ENCODE results near the gene GPR35.

The GPR35 gene

DNA sequence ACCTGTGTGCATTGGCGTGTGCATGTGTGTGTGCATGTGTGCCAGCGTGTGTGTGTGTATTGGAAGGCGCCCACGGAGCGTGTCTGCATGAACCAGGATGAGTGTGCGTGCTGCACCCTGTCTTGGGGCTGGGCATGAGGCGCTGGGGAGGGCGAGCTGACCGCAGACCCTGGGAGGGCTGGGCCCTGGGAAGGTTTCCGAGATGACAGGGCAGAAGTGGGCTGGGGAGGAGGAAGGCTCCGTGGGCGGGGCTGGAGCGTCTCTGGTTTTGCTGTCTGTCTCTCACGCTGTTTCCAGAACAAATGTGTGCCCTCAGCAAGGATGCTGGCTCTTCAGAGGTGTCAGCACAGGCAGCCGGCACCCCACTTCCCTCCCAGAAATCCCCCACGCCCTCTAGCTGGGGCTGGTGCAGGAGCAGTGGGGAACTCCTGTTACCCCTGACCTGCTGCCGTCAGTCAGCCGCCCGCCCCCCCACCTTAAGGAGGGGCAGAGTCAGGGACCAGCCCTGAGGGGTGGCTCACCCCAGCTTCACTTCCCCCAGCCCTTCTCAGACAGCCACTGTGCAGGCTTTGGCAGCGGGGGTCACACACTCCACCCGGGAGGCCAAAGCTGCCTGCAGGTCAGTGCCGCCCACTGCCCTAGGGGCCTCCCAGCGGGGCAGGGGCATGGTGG lies at the start of gene GPR35:
Gene GPR35 (plus strand): TSS at position 531 of the 672 bp plus-strand sequence. CDS start 4,473 bp downstream, outside the sequence.
- H3K36me3 ChIP-seq (ENCODE audit: control insufficient read depth in 5 of 5, insufficient read depth in 5 of 5, low read length in 5 of 5) = no peaks in the 10 kb centered on the region
- no peak within 1 kb of the TSS for H3K9ac ChIP-seq (ENCODE audit: low read length in 5 of 5)
- H3K27me3 ChIP-seq (ENCODE audit: control insufficient read depth in 5 of 5, insufficient read depth in 4 of 5, low read length in 5 of 5) = peaks cover 3 to 23% (median 13%) of the 10 kb centered on the region in 5 donors
- no peaks in the 10 kb centered on the region for H3K9me3 ChIP-seq (ENCODE audit: control insufficient read depth in 5 of 5, low read length in 5 of 5)
- H3K27ac ChIP-seq (ENCODE audit: low read depth, low read length) = no peak within 1 kb of the TSS
- no peak within 1 kb of the TSS for H3K4me3 ChIP-seq (ENCODE audit: low read depth in 1 of 5, low read length in 5 of 5)
- H3K4me1 ChIP-seq (ENCODE audit: control insufficient read depth in 5 of 5, insufficient read depth in 5 of 5, low read length in 5 of 5) = peaks cover 0 to 24% (median 9%) of the 10 kb centered on the region in 5 donors

DNA sequence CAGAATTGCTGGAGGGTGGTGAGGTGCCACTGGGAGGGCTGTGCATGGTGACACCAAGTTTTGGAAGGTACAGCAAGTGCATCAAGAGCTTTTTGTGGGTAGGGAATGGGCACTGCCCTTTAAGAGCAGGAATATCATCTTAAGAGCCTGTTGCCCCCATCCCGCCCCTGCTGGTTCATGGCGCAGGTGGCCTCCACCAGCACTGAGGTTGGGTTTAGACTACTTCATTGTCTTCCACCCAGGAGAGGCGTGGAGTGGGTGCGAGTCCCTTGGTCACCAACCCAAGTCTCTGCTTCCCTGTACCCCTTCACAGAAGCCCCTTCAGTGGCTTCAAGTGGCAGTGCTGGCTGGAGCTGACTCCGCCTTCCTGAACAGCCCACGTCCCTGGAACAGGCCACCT lies 49.2 kb upstream of the GPR35 start:
- Histone ChIP-seq H3K4me3 (ENCODE audit: low read depth in 1 of 5, low read length in 5 of 5) (no peak overlapping the region), H3K36me3 (ENCODE audit: control insufficient read depth in 5 of 5, insufficient read depth in 5 of 5, low read length in 5 of 5) (peaks cover 0 to 72% (median 66%) of the 10 kb centered on the region in 5 donors), H3K9ac (ENCODE audit: low read length in 5 of 5) (no peak overlapping the region), H3K27ac (ENCODE audit: low read depth, low read length) (no peak overlapping the region), H3K9me3 (ENCODE audit: control insufficient read depth in 5 of 5, low read length in 5 of 5) (no peaks in the 10 kb centered on the region), H3K27me3 (ENCODE audit: control insufficient read depth in 5 of 5, insufficient read depth in 4 of 5, low read length in 5 of 5) (no peaks in the 10 kb centered on the region), H3K4me1 (ENCODE audit: control insufficient read depth in 5 of 5, insufficient read depth in 5 of 5, low read length in 5 of 5) (peaks cover 1 to 41% (median 27%) of the 10 kb centered on the region in 5 donors)

- H3K9me3 ChIP-seq (ENCODE audit: control insufficient read depth in 5 of 5, low read length in 5 of 5) = no peaks in the 10 kb centered on the region
- no peak overlapping the region for H3K9ac ChIP-seq (ENCODE audit: low read length in 5 of 5)
- no peak overlapping the region for H3K27ac ChIP-seq (ENCODE audit: low read depth, low read length)
- H3K27me3 ChIP-seq (ENCODE audit: control insufficient read depth in 5 of 5, insufficient read depth in 4 of 5, low read length in 5 of 5) = no peaks in the 10 kb centered on the region
- peaks cover 0 to 69% (median 63%) of the 10 kb centered on the region in 5 donors for H3K36me3 ChIP-seq (ENCODE audit: control insufficient read depth in 5 of 5, insufficient read depth in 5 of 5, low read length in 5 of 5)
- H3K4me3 ChIP-seq (ENCODE audit: low read depth in 1 of 5, low read length in 5 of 5) = no peak overlapping the region
- peaks cover 1 to 35% (median 23%) of the 10 kb centered on the region in 5 donors for H3K4me1 ChIP-seq (ENCODE audit: control insufficient read depth in 5 of 5, insufficient read depth in 5 of 5, low read length in 5 of 5)
Observed at GRCh38 chr2:240576436-240577205, 48.7 kb upstream of the GPR35 start.

DNA sequence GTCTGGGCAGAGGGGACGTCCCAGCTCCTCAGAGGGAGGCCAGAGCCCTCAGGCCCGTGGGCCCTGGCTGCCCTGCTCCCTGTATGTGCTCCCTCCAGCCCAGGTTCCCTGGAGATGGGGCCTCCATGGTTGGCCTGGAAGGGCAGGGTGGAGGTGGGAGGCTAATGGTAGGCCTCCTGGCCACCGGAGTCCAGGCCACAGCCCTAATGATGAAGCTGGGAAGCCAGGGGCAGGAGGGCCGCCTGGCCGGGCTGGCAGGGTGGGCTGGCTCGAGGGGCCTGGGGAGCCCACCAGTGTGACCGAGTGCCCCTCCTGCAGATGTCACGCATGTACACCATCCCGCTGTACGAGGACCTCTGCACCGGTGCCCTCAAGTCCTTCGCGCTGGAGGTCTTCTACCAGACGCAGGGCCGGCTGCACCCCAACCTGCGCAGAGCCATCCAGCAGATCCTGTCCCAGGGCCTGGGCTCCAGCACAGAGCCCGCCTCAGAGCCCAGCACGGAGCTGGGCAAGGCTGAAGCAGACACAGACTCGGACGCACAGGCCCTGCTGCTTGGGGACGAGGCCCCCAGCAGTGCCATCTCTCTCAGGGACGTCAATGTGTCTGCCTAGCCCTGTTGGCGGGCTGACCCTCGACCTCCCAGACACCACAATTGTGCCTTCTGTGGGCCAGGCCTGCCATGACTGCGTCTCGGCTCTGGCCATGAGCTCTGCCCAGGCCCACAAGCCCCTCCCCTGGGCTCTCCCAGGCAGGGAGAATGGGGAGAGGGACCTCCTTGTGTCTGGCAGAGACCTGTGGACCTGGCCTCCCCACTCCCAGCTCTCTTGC lies 47.8 kb upstream of the GPR35 start:
- H3K27ac ChIP-seq (ENCODE audit: low read depth, low read length) = no peak overlapping the region
- peaks cover 1 to 33% (median 21%) of the 10 kb centered on the region in 5 donors for H3K4me1 ChIP-seq (ENCODE audit: control insufficient read depth in 5 of 5, insufficient read depth in 5 of 5, low read length in 5 of 5)
- H3K27me3 ChIP-seq (ENCODE audit: control insufficient read depth in 5 of 5, insufficient read depth in 4 of 5, low read length in 5 of 5) = no peaks in the 10 kb centered on the region
- peaks cover 0 to 64% (median 56%) of the 10 kb centered on the region in 5 donors for H3K36me3 ChIP-seq (ENCODE audit: control insufficient read depth in 5 of 5, insufficient read depth in 5 of 5, low read length in 5 of 5)
- no peak overlapping the region for H3K9ac ChIP-seq (ENCODE audit: low read length in 5 of 5)
- H3K9me3 ChIP-seq (ENCODE audit: control insufficient read depth in 5 of 5, low read length in 5 of 5) = no peaks in the 10 kb centered on the region
- H3K4me3 ChIP-seq (ENCODE audit: low read depth in 1 of 5, low read length in 5 of 5) = no peak overlapping the region

GRCh38 chr2:240578110-240578450 lies 47.2 kb upstream of the GPR35 start:
- Histone ChIP-seq H3K4me1 (ENCODE audit: control insufficient read depth in 5 of 5, insufficient read depth in 5 of 5, low read length in 5 of 5) (peaks cover 1 to 33% (median 21%) of the 10 kb centered on the region in 5 donors), H3K4me3 (ENCODE audit: low read depth in 1 of 5, low read length in 5 of 5) (no peak overlapping the region), H3K9me3 (ENCODE audit: control insufficient read depth in 5 of 5, low read length in 5 of 5) (no peaks in the 10 kb centered on the region), H3K27ac (ENCODE audit: low read depth, low read length) (no peak overlapping the region), H3K27me3 (ENCODE audit: control insufficient read depth in 5 of 5, insufficient read depth in 4 of 5, low read length in 5 of 5) (no peaks in the 10 kb centered on the region), H3K36me3 (ENCODE audit: control insufficient read depth in 5 of 5, insufficient read depth in 5 of 5, low read length in 5 of 5) (peaks cover 0 to 60% (median 55%) of the 10 kb centered on the region in 5 donors), H3K9ac (ENCODE audit: low read length in 5 of 5) (peak overlapping the region in 1 of 5 donors; percentile 22)

DNA sequence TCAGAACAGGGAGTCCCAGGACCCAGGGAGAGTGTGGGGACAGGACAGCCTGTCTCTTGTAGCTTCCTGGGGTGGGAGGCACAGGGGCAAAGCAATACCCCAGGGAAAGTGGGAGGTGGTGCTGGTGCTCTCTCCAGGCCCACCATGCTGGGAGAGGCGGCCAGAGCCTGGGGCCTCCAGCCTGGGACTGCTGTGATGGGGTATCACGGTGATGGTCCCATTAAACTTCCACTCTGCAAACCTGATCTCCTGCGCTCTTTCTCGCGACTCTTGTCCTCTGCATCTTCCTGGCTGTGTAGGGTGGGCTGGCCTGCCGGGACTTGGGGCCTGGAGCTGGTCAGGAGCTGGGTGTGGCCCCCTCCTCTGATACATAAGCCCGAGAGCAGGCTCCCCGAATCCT lies 46.8 kb upstream of the GPR35 start:
- H3K4me1 ChIP-seq (ENCODE audit: control insufficient read depth in 5 of 5, insufficient read depth in 5 of 5, low read length in 5 of 5) = peaks cover 1 to 33% (median 21%) of the 10 kb centered on the region in 5 donors
- no peak overlapping the region for H3K27ac ChIP-seq (ENCODE audit: low read depth, low read length)
- H3K9ac ChIP-seq (ENCODE audit: low read length in 5 of 5) = peak overlapping the region in 1 of 5 donors; percentile 22
- peaks cover 0 to 56% (median 51%) of the 10 kb centered on the region in 5 donors for H3K36me3 ChIP-seq (ENCODE audit: control insufficient read depth in 5 of 5, insufficient read depth in 5 of 5, low read length in 5 of 5)
- H3K4me3 ChIP-seq (ENCODE audit: low read depth in 1 of 5, low read length in 5 of 5) = no peak overlapping the region
- H3K27me3 ChIP-seq (ENCODE audit: control insufficient read depth in 5 of 5, insufficient read depth in 4 of 5, low read length in 5 of 5) = no peaks in the 10 kb centered on the region
- H3K9me3 ChIP-seq (ENCODE audit: control insufficient read depth in 5 of 5, low read length in 5 of 5) = no peaks in the 10 kb centered on the region

DNA sequence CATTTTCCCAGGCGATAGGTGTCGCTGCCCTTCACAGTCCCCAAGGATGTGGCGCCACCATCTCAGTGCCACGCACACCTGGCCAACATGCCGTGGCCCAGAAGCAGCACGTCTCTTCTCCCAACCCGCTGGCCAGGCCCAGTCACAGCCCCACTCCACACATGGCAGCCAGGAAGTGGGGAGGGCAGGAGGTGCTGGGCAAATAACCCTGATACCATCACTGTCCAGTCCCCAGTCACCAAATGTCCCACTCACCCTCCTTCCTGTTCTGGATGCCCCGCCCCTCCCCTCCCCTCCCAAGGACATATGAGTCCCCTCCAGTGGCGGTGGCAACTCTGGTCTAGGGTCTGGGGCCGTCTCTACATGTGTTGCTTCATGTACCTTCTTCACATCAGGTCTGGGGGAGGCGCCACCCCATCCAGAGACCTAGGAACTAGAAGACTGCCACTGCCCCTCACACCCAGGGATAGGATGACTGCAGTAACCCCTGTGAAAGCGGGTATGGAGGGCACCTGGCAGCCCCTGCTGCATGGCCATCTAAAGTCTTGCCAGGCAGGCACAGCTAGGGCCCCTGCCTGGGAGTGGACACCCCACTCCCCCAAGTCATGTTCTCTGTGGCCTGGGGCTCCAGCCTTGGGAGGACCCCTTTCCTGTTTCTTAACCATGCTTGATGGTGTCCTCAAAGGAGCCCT lies 46.1 kb upstream of the GPR35 start:
- H3K9me3 ChIP-seq (ENCODE audit: control insufficient read depth in 5 of 5, low read length in 5 of 5) = no peaks in the 10 kb centered on the region
- peak overlapping the region; percentile 62 for H3K27ac ChIP-seq (ENCODE audit: low read depth, low read length)
- no peak overlapping the region for H3K4me3 ChIP-seq (ENCODE audit: low read depth in 1 of 5, low read length in 5 of 5)
- no peak overlapping the region for H3K9ac ChIP-seq (ENCODE audit: low read length in 5 of 5)
- peaks cover 0 to 49% (median 44%) of the 10 kb centered on the region in 5 donors for H3K36me3 ChIP-seq (ENCODE audit: control insufficient read depth in 5 of 5, insufficient read depth in 5 of 5, low read length in 5 of 5)
- no peaks in the 10 kb centered on the region for H3K27me3 ChIP-seq (ENCODE audit: control insufficient read depth in 5 of 5, insufficient read depth in 4 of 5, low read length in 5 of 5)
- peaks cover 1 to 33% (median 21%) of the 10 kb centered on the region in 5 donors for H3K4me1 ChIP-seq (ENCODE audit: control insufficient read depth in 5 of 5, insufficient read depth in 5 of 5, low read length in 5 of 5)

- Histone ChIP-seq H3K27me3 (ENCODE audit: control insufficient read depth in 5 of 5, insufficient read depth in 4 of 5, low read length in 5 of 5) (no peaks in the 10 kb centered on the region), H3K27ac (ENCODE audit: low read depth, low read length) (peak overlapping the region; percentile 66), H3K9ac (ENCODE audit: low read length in 5 of 5) (peak overlapping the region in 3 of 5 donors; percentile 26 to 43 (median 41)), H3K36me3 (ENCODE audit: control insufficient read depth in 5 of 5, insufficient read depth in 5 of 5, low read length in 5 of 5) (peaks cover 0 to 41% (median 36%) of the 10 kb centered on the region in 5 donors), H3K9me3 (ENCODE audit: control insufficient read depth in 5 of 5, low read length in 5 of 5) (no peaks in the 10 kb centered on the region), H3K4me3 (ENCODE audit: low read depth in 1 of 5, low read length in 5 of 5) (no peak overlapping the region), H3K4me1 (ENCODE audit: control insufficient read depth in 5 of 5, insufficient read depth in 5 of 5, low read length in 5 of 5) (peaks cover 6 to 39% (median 28%) of the 10 kb centered on the region in 5 donors)
Observed at GRCh38 chr2:240579771-240580614, 45.3 kb upstream of the GPR35 start.

DNA sequence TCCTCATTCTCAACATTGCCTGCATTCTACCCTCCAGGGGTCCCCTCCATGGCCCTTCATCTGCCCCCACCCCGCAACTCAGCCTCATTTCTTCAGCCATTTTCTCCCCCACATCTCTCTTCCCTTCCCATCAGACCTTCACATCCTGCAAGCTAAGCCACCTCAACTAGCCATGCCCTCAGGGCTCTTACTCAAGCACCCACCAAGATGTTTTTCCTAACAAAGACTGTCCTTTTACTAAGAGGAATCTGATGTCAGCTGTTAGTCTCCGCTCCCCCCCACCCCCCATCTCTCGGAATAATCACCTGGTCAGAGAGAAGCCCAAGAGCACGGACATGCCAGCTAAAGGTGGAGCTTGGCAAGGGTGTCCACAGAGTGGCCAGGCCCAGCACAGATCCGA lies 43.5 kb upstream of the GPR35 start:
- H3K9me3 ChIP-seq (ENCODE audit: control insufficient read depth in 5 of 5, low read length in 5 of 5) = no peaks in the 10 kb centered on the region
- peaks cover 12 to 50% (median 39%) of the 10 kb centered on the region in 5 donors for H3K4me1 ChIP-seq (ENCODE audit: control insufficient read depth in 5 of 5, insufficient read depth in 5 of 5, low read length in 5 of 5)
- no peak overlapping the region for H3K27ac ChIP-seq (ENCODE audit: low read depth, low read length)
- no peaks in the 10 kb centered on the region for H3K27me3 ChIP-seq (ENCODE audit: control insufficient read depth in 5 of 5, insufficient read depth in 4 of 5, low read length in 5 of 5)
- H3K36me3 ChIP-seq (ENCODE audit: control insufficient read depth in 5 of 5, insufficient read depth in 5 of 5, low read length in 5 of 5) = peaks cover 0 to 23% (median 18%) of the 10 kb centered on the region in 5 donors
- no peak overlapping the region for H3K9ac ChIP-seq (ENCODE audit: low read length in 5 of 5)
- no peak overlapping the region for H3K4me3 ChIP-seq (ENCODE audit: low read depth in 1 of 5, low read length in 5 of 5)
